ENCODE measurements around the gene MSH2. TPM values are rescaled to one million over a fixed set of nuclear protein-coding genes. Genes with fewer than 3 reads are reported as not detected.

The MSH2 gene
- total and polyA plus RNA-seq, 2 of the 13 experiments (the other 11 are each of a cell fraction or from before 2014, with no cell fraction given), result 19.9 to 76.3 TPM

DNA sequence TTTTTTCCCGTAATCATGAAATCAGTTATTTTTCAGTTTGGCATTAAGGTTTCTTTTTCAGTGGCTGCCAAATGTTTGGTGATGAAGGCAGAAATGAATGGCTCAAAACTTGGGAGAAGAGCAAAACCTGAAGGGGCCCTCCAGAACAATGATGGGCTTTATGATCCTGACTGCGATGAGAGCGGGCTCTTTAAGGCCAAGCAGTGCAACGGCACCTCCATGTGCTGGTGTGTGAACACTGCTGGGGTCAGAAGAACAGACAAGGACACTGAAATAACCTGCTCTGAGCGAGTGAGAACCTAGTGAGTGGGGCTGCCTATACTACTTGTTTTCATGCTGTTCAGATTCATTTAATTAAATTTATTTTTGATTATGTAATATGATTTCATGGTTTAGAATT is 29.2 kb upstream of the MSH2 start (continued):
- TF ChIP-seq, protein P1, sequence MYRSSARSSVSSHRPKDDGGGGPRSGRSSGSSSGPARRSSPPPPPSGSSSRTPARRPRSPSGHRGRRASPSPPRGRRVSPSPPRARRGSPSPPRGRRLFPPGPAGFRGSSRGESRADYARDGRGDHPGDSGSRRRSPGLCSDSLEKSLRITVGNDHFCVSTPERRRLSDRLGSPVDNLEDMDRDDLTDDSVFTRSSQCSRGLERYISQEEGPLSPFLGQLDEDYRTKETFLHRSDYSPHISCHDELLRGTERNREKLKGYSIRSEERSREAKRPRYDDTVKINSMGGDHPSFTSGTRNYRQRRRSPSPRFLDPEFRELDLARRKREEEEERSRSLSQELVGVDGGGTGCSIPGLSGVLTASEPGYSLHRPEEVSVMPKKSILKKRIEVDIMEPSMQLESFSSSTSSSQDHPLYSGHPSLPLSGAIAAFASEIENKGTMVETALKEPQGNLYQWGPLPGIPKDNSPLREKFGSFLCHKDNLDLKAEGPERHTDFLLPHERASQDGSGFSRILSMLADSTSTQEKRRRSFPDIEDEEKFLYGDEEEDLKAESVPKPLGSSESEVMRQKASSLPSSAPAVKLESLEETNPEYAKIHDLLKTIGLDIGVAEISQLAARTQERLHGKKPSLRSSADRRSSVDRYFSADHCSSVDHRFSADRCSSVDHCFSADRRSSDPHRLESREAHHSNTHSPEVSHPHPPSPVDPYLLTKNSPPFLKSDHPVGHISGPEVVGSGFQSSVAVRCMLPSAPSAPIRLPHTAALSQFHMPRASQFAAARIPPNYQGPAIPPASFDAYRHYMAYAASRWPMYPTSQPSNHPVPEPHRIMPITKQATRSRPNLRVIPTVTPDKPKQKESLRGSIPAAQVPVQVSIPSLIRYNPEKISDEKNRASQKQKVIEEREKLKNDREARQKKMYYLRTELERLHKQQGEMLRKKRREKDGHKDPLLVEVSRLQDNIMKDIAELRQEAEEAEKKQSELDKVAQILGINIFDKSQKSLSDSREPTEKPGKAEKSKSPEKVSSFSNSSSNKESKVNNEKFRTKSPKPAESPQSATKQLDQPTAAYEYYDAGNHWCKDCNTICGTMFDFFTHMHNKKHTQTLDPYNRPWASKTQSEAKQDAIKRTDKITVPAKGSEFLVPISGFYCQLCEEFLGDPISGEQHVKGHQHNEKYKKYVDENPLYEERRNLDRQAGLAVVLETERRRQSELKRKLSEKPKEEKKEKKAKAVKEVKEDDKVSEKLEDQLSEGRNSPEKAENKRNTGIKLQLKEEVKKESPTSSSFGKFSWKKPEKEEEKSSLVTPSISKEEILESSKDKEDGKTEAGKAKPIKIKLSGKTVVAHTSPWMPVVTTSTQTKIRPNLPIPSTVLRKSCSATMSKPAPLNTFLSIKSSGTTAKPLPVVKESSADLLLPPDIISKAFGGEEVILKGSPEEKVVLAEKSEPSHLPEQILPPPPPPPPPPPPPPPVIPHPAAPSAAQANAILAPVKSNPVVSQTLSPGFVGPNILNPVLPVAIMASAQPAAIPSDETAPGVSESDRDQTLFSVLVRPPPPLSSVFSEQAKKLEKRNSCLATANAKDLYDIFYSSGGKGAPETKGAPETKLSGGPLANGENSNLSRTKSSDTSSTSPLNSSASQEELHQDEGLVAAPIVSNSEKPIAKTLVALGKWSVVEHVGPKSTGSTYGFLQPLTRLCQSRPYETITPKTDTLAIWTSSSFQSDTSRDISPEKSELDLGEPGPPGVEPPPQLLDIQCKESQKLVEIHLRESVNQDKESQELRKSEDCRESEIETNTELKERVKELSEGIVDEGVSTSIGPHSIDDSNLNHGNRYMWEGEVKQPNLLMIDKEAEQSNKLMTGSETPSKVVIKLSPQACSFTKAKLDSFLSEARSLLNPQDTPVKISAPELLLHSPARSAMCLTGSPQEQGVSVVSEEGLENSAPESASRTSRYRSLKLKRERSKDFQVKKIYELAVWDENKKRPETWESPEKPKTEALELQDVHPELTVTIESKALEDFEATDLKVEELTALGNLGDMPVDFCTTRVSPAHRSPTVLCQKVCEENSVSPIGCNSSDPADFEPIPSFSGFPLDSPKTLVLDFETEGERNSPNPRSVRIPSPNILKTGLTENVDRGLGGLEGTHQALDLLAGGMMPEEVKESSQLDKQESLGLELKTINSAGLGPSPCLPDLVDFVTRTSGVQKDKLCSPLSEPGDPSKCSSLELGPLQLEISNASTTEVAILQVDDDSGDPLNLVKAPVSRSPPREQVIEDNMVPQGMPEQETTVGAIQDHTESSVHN (CRISPR knock-in tag; IDR thresholded peaks at IDR 0.05), result no peak
- TF ChIP-seq ZNF614 (CRISPR knock-in tag; IDR thresholded peaks at IDR 0.05; ENCODE audit: borderline replicate concordance), result peak; percentile 49; the same call in 1 of the 2 replicates
- no peak for TF ChIP-seq CCDC6 (CRISPR knock-in tag; IDR thresholded peaks at IDR 0.05)
- TF ChIP-seq PPARG (CRISPR knock-in tag; conservative IDR thresholded peaks at IDR 0.05), result no peak
- TF ChIP-seq THAP11 (CRISPR knock-in tag; IDR thresholded peaks at IDR 0.05), result no peak
- 0 out of 2 replicates have a peak, but pooled peaks have one; percentile 24 for TF ChIP-seq ZNF124 (CRISPR knock-in tag; IDR thresholded peaks at IDR 0.05)
- no peak for TF ChIP-seq CHD2 (IDR thresholded peaks at IDR 0.05; ENCODE audit: low read depth, low read length)
- TF ChIP-seq, protein P2, sequence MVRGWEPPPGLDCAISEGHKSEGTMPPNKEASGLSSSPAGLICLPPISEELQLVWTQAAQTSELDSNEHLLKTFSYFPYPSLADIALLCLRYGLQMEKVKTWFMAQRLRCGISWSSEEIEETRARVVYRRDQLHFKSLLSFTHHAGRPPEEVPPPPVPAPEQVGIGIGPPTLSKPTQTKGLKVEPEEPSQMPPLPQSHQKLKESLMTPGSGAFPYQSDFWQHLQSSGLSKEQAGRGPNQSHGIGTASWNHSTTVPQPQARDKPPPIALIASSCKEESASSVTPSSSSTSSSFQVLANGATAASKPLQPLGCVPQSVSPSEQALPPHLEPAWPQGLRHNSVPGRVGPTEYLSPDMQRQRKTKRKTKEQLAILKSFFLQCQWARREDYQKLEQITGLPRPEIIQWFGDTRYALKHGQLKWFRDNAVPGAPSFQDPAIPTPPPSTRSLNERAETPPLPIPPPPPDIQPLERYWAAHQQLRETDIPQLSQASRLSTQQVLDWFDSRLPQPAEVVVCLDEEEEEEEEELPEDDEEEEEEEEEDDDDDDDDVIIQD (CRISPR knock-in tag; IDR thresholded peaks at IDR 0.05; ENCODE audit: low read depth), result 0 out of 2 replicates have a peak, but pooled peaks have one; percentile 20
- no peak for TF ChIP-seq SAFB2 (CRISPR knock-in tag; IDR thresholded peaks at IDR 0.05; ENCODE audit: borderline replicate concordance, low read depth)
